GM10248 (cell line): ENCODE data around the gene BZW1.

Source experiments
- CTCF ChIA-PET: fragments of 300-600 bp; sonication (Branson Sonifier 250); formaldehyde crosslinking; extraction: SDS; loops from one replicate; lab custom pipeline; 2021; ENCODE audit warnings: antibody characterized with exemption; lab: Yijun Ruan, JAX
- POLR2A ChIA-PET: fragments of 350-650 bp; sonication (Branson Sonifier 250); formaldehyde crosslinking; extraction: SDS; loops from one replicate; lab custom pipeline; 2020; ENCODE audit warnings: antibody characterized with exemption; lab: Yijun Ruan, JAX
- DNase-seq: peaks from one replicate; pipeline ENCODE4 v3.0.0; 2012; ENCODE audit errors: extremely low spot score
- CTCF ChIP-seq: IDR thresholded peaks from 2 replicates; pipeline ENCODE4 v1.5.1; 2012; ENCODE audit warnings: mild to moderate bottlenecking, low read depth; ENCODE audit errors: extremely low read depth, missing control alignments, control extremely low read depth

Gene BZW1

GRCh38 chr2:200861617-200862155 is 50.0 kb downstream of the BZW1 start:
- DNase-seq: no peak
- no peak for TF ChIP-seq CTCF
- CTCF ChIA-PET: interaction anchor here (1.0 kb wide), 1 partner anchor 18 kb away, joined by 3 read pairs; no protein-coding TSS in a partner anchor
- POLR2A ChIA-PET: interaction anchor here (0.7 to 1.4 kb wide), 3 partner anchors 10 to 14 kb away, joined by 3 to 8 read pairs (median 5); no protein-coding TSS in a partner anchor

DNA sequence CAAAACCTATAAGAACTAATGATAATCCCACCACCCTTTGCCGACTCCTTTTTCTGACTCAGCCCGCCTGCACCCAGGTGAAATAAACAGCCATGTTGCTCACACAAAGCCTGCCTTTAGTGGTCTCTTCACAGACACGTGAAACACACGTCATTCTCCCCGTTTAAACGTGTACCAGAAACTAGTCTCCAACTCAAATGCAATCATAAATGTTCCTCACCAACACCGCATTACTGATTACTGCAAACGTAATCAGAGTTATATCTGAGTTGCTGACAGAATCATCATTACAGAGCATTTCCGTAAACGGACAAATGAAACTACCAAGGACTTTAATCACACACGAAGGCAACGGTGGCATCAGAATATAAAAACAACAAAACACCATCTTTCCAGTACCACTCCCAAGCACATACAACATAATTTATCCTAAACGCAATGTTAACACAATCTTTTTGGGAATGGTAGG is 50.9 kb downstream of the BZW1 start:
- no peak for TF ChIP-seq CTCF
- ChIA-PET POLR2A (interaction anchor here (1.1 kb wide), 1 partner anchor 11 kb away, joined by 3 read pairs; no protein-coding TSS in a partner anchor), CTCF (no interaction called here)
- DNase-seq: peak; percentile 37

- DNase-seq: no peak
- ChIA-PET POLR2A (interaction anchor here (0.5 to 2.0 kb wide), 15 partner anchors 8 to 917 kb away, joined by 3 to 23 read pairs (median 6); partner anchors contain the start of genes ALS2, NIF3L1 and PPIL3), CTCF (interaction anchor here (1.3 to 2.0 kb wide), 3 partner anchors 13 to 368 kb away, joined by 3 to 7 read pairs (median 3); no protein-coding TSS in a partner anchor)
- no peak for TF ChIP-seq CTCF
Measured at GRCh38 chr2:200863782-200864175, 52.1 kb downstream of the BZW1 start.

DNA sequence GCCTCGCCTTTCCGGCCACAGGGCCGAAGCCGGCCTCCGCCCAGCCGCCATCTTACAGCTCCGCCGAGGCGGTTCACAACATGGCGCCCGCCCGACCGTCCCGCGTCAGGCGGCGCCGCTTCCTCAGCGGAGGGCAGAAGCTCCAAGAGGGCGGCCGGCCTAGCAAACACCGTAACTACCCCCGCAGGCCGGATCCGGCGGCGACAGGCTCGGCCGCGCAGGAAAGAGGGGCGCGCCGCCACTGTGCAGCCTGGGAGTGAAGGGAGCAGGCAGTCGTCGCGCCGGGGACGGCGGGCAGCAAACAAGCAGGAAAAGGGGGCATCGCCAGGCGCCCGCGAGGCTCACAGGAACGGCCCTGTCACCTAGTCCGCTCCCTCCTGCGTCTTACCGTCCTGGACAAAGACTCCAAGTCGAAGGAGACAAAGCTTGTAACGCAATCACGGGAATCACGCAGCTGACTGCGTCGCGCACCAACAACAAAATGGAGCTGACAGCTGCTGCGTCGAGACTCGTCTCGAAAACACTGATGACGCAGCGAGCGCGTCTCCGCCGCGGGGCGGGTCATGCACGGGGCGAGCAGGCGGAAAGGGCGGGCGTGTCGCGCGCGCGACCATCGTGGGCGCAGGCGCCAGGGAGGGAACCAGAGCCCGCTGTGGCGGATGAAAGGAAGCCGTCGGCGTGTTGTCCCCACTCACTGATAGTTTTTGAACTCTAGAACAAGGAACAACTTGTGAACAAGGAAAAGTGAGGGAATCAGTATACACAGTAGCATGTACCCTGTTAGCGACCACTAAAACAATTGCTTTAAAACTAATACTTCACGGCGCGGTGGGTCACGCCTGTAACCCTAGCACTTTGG is 52.7 kb downstream of the BZW1 start, which contains the start of gene CLK1:
Gene CLK1 (minus strand): TSS at position 483 of the 859 bp plus-strand sequence. CDS start 2,796 bp downstream, outside the sequence.
- ChIA-PET POLR2A (interaction anchor here (0.5 to 2.0 kb wide), 19 partner anchors 9 to 916 kb away, joined by 3 to 23 read pairs (median 5); partner anchors contain the start of genes ALS2, NIF3L1 and PPIL3), CTCF (interaction anchor here (1.3 to 2.0 kb wide), 3 partner anchors 12 to 368 kb away, joined by 3 to 7 read pairs (median 3); no protein-coding TSS in a partner anchor)
- TF ChIP-seq CTCF: no peak
- DNase-seq: peak; percentile 96

DNA sequence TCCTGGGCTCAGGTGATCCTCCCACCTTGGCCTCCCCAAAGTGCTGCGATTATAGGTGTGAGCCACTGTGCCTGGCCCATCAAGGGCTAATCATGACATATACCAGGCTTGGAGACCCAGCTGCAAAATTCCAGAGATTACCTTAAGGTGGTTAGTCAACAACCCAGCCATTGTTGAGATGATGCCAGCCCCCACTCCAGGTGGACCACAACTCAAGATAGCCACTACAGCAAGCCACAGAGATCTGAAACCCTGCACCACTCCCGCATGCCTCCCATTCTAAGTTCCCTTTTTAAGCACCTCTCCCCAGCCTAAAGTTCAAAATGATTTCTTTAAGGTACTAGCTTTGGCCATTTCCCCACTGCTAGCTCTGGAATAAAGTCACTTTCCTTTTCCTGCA is 57.3 kb downstream of the BZW1 start:
- TF ChIP-seq CTCF: no peak
- no peak for DNase-seq
- CTCF ChIA-PET: interaction anchor here (0.6 kb wide), 1 partner anchor 9 kb away, joined by 3 read pairs; no protein-coding TSS in a partner anchor
- POLR2A ChIA-PET: no interaction called here

GRCh38 chr2:200871151-200871550 is 59.4 kb downstream of the BZW1 start:
- TF ChIP-seq CTCF: no peak
- ChIA-PET POLR2A (no interaction called here), CTCF (no interaction called here)
- no peak for DNase-seq
